IPS-18a (cell line): ENCODE results near the gene ZNF8.
"Not testable (repeated sequence)": the region's sequence is repeated elsewhere in the genome, so short reads cannot be mapped to it uniquely, and the experiment has no call there.

Experiments
- H3K27ac ChIP-seq: one replicate; pipeline ENCODE4 v1.5.1; 2013; ENCODE audit warnings: low read length
- H3K27me3 ChIP-seq: one replicate; pipeline ENCODE4 v1.6.1; 2013; ENCODE audit warnings: mild to moderate bottlenecking, low read length; ENCODE audit not compliant: control insufficient read depth, insufficient read depth
- H3K36me3 ChIP-seq: one replicate; pipeline ENCODE4 v1.6.1; 2013; ENCODE audit warnings: low read depth, low read length; ENCODE audit not compliant: control insufficient read depth
- H3K4me1 ChIP-seq: one replicate; pipeline ENCODE4 v1.6.1; 2013; ENCODE audit warnings: low read depth, low read length; ENCODE audit not compliant: control insufficient read depth
- H3K4me3 ChIP-seq: one replicate; pipeline ENCODE4 v1.5.1; 2013; ENCODE audit warnings: low read length
- H3K9ac ChIP-seq: one replicate; pipeline ENCODE4 v1.6.1; 2013; ENCODE audit warnings: mild to moderate bottlenecking, low read length, moderate library complexity
- H3K9me3 ChIP-seq: one replicate; pipeline ENCODE4 v1.6.1; 2013; ENCODE audit warnings: low read depth, low read length; ENCODE audit not compliant: control insufficient read depth

Gene ZNF8

GRCh38 chr19:58278541-58279041, at the start of gene ZNF8:
TSS of gene ZNF8 (plus strand) at chr19:58278955. CDS start at chr19:58279082, 127 bp downstream.
- Histone ChIP-seq H3K9me3 (no peaks in the 10 kb centered on the region), H3K27ac (peak within 1 kb of the TSS; percentile 89), H3K36me3 (peaks cover 16% of the 10 kb centered on the region)

DNA sequence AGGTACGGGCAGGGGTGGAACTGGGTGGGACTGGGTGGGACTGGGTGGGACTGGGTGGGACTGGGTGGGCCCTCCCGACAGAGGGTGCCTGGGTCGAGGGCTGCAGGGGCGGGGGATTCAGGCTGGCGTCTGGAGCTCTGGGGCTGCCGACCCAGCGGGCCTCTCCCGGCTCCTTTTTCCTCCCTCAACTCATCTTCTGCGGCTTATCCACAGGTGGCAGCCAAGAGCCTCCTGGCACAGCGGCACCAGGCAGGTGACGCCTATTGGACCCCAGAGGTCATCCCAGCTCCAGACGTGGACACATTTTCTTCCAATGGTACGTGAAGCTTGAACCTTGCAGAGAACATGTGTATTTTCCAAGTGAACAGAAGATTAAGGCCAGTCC, 49.5 kb upstream of the ZNF8 start:
- H3K9me3 ChIP-seq, result no peaks in the 10 kb centered on the region
- peak overlapping the region; percentile 84 for H3K4me3 ChIP-seq
- peak overlapping the region; percentile 57 for H3K27ac ChIP-seq
- peaks cover 11% of the 10 kb centered on the region for H3K4me1 ChIP-seq
- H3K36me3 ChIP-seq, result peaks cover 45% of the 10 kb centered on the region
- H3K9ac ChIP-seq, result peak overlapping the region; percentile 84
- H3K27me3 ChIP-seq, result no peaks in the 10 kb centered on the region

More at GRCh38 chr19:58278541-58279041, at the start of gene ZNF8:
- Histone ChIP-seq H3K27me3 (no peaks in the 10 kb centered on the region), H3K4me1 (peaks cover 9% of the 10 kb centered on the region), H3K9ac (peak within 1 kb of the TSS; percentile 96), H3K4me3 (peak within 1 kb of the TSS; percentile 98)

DNA sequence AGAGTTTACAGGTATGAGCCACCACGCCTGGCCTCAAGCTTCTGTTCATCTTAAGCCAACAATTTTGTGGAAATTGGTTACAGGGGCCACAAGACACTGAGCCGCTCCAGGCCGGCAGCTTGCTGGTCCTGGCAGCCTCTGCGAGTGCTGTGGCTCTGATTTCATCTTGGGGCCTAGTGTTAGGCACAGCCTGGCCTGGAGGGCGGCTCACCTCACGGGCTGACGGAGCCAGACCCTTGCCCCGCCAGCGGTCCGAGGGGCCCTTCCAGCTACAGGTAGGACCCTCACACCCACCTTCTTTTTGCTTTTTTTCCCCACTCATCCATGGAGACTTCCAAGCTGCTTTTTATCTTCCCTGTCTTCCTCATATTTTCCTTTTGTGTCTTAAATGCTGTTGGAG, 41.4 kb upstream of the ZNF8 start:
- Histone ChIP-seq H3K9me3 (no peaks in the 10 kb centered on the region), H3K27me3 (no peaks in the 10 kb centered on the region), H3K36me3 (peaks cover 80% of the 10 kb centered on the region), H3K9ac (no peak overlapping the region), H3K27ac (no peak overlapping the region), H3K4me3 (no peak overlapping the region), H3K4me1 (no peaks in the 10 kb centered on the region)

DNA sequence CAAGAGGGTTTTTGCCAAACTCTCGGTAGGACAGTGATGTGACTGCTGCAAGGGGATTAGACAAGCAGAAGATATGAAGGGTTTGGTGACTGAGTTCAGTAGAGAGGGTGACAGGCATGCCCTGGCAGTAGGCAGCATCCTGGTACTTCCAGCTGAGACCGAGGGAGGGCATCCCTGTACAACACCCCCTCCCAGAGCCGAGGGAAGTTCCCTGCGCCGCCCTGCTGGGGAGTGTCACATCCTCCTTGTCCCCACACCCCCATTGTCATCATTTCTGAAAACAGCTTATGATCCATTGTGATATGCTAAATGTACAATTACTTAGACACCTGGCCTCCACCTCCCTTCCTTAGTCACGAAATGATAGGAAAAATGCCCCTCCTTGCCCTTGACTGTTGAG, 35.4 kb upstream of the ZNF8 start:
- H3K9me3 ChIP-seq, result peaks cover 13% of the 10 kb centered on the region
- H3K36me3 ChIP-seq, result peaks cover 87% of the 10 kb centered on the region
- H3K27ac ChIP-seq, result no peak overlapping the region
- no peak overlapping the region for H3K4me3 ChIP-seq
- no peaks in the 10 kb centered on the region for H3K27me3 ChIP-seq
- no peak overlapping the region for H3K9ac ChIP-seq
- no peaks in the 10 kb centered on the region for H3K4me1 ChIP-seq

DNA sequence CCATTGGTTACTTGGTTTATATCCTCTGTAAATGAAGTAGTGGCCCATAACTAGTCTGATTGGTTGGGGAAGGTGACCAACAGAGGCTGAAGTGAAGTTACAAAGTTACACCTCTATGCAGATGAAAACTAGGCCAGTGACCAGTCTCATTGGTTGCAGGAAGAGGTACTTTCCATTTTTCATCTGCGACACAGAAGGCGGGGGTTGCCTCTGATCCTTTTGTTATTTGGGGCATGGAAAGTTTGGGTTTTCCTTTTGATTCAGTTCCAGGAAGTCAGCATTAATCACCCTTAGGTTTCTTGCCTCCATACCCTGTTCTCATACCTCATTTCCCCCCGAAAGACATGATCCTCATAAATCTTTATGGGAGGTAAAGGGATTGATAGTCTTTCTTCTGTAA, 29.9 kb upstream of the ZNF8 start:
- peaks cover 99% of the 10 kb centered on the region for H3K36me3 ChIP-seq
- no peak overlapping the region for H3K4me3 ChIP-seq
- H3K27me3 ChIP-seq, result no peaks in the 10 kb centered on the region
- no peak overlapping the region for H3K27ac ChIP-seq
- H3K4me1 ChIP-seq, result no peaks in the 10 kb centered on the region
- no peak overlapping the region for H3K9ac ChIP-seq
- H3K9me3 ChIP-seq, result peaks cover 68% of the 10 kb centered on the region

DNA sequence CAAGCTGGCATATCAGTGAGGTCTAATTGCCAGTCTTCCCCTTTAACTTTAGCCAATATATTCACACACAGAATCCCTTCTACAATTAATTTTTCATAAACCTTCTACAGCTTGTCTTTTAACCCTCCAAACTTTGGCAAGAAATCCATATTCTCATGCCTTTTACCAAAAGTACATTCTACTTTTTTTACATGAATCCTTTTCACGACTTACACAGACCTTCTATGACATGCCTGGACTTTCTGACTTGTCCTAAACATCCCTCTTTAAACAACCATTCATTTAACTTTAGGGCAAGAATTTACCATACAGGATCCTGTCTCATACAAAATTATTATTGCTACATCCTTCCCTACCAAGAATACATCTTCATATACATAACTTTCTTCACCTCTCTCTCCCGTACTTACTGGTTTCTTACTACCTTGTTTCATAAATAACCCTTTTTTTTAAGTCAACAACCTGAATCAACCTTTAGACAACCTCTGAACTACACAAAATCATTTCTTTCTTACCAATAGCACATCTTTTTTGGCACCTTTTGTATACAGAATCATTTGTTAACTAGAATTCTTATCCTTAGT, 26.6 kb upstream of the ZNF8 start:
- Histone ChIP-seq H3K9me3 (peaks cover 91% of the 10 kb centered on the region), H3K27me3 (no peaks in the 10 kb centered on the region), H3K9ac (no peak overlapping the region), H3K27ac (no peak overlapping the region), H3K4me3 (no peak overlapping the region), H3K4me1 (no peaks in the 10 kb centered on the region), H3K36me3 (peaks cover 93% of the 10 kb centered on the region)

DNA sequence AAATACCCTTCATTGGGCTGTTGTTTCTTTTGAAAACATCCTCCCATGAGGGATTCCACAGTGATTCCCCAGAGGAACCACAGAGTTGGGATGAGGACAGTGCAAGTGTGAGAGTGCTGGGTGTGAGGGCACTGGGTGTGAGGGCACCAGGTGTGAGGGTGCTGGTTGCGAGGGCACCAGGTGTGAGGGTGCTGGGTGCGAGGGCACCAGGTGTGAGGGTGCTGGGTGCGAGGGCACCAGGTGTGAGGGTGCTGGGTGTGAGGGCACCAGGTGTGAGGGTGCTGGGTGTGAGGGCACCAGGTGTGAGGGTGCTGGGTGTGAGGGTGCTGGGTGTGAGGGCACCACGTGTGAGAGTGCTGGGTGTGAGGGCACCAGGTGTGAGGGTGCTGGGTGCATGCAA, 20.5 kb upstream of the ZNF8 start:
- H3K9ac ChIP-seq, H3K4me3 ChIP-seq, H3K4me1 ChIP-seq, H3K27ac ChIP-seq, H3K27me3 ChIP-seq: not testable (repeated sequence)
- Histone ChIP-seq H3K36me3 (peaks cover 91% of the 10 kb centered on the region), H3K9me3 (peaks cover 96% of the 10 kb centered on the region)

DNA sequence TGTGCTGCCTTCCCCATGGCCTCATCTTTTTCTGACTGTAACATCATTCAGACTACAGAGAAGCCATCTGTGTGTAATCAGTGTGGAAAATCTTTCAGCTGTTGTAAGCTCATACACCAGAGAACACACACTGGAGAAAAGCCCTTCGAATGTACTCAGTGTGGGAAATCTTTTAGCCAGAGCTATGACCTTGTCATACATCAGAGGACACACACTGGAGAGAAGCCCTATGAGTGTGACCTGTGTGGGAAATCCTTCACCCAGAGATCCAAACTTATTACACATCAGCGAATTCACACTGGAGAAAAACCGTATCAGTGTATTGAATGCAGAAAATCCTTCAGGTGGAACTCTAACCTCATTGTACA, 17.2 kb upstream of the ZNF8 start:
- Histone ChIP-seq H3K36me3 (peaks cover 63% of the 10 kb centered on the region), H3K27me3 (no peaks in the 10 kb centered on the region), H3K4me3 (no peak overlapping the region), H3K4me1 (no peaks in the 10 kb centered on the region), H3K9ac (no peak overlapping the region), H3K9me3 (peaks cover 93% of the 10 kb centered on the region), H3K27ac (no peak overlapping the region)

DNA sequence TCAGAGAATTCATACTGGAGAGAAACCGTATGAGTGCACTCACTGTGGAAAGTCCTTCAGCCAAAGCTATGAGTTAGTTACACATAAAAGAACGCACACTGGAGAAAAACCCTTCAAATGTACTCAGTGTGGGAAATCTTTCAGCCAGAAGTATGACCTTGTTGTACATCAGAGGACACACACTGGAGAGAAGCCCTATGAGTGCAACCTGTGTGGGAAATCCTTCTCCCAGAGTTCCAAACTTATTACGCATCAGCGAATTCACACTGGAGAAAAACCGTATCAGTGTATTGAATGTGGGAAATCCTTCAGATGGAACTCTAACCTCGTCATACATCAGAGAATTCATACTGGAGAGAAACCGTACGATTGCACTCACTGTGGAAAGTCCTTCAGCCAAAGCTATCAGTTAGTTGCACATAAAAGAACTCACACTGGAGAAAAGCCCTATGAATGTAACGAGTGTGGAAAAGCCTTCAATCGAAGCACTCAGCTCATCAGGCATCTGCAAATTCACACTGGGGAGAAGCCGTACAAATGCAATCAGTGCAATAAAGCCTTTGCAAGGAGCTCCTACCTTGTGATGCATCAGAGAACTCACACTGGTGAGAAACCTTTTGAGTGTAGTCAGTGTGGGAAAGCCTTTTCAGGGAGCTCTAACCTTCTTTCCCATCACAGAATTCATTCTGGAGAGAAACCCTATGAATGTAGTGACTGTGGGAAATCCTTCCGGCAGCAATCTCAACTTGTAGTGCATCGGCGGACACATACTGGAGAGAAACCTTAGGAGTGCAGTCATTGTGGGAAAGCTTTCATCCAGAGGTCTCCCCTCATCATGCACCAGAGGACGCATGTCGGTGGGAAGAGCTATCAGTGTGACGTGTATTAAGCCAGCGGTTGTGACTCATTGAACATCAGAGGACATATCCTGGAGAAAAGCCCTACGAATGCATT, 16.5 kb upstream of the ZNF8 start:
- H3K27me3 ChIP-seq, result no peaks in the 10 kb centered on the region
- peaks cover 94% of the 10 kb centered on the region for H3K9me3 ChIP-seq
- H3K36me3 ChIP-seq, result peaks cover 60% of the 10 kb centered on the region
- no peak overlapping the region for H3K9ac ChIP-seq
- no peaks in the 10 kb centered on the region for H3K4me1 ChIP-seq
- peak overlapping the region; percentile 8 for H3K4me3 ChIP-seq
- H3K27ac ChIP-seq, result no peak overlapping the region

DNA sequence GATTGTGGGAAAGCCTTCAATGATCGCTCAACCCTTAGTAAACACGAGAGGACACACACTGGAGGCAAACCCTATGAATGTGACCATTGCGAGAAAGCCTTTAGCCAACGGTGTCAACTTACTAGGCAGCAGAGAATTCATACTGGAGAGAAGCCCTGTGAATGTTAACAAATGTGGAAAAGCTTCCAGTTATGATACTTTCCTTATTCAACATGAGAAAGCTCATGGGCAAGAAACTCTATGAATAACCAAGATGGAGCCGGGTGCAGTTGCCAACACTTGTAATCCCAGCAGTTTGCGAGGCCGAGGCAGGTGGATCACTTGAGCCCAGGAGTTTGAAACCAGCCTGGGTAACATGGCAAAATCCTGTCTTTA, 15.8 kb upstream of the ZNF8 start:
- no peak overlapping the region for H3K9ac ChIP-seq
- no peaks in the 10 kb centered on the region for H3K4me1 ChIP-seq
- peaks cover 53% of the 10 kb centered on the region for H3K36me3 ChIP-seq
- H3K9me3 ChIP-seq, result peaks cover 88% of the 10 kb centered on the region
- no peaks in the 10 kb centered on the region for H3K27me3 ChIP-seq
- H3K4me3 ChIP-seq, result peak overlapping the region; percentile 31
- no peak overlapping the region for H3K27ac ChIP-seq

DNA sequence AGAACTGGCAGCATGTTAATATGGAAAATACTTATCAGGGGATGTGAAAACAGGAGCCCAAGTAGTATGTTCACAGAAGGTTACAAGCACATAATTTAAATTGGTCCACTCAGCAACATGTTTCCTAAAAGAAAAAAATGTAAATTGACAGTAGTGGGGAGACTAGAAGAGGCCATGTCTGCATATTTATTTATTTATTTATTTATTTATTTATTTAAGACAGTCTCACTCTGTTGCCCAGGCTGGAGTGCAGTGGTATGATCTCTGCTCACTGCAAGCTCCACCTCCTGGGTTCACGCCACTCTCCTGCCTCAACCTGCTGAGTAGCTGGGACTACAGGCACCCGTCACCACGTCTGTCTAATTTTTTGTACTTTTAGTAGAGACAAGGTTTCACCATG, 13.7 kb upstream of the ZNF8 start:
- Histone ChIP-seq H3K4me3 (no peak overlapping the region), H3K27ac (no peak overlapping the region), H3K4me1 (no peaks in the 10 kb centered on the region), H3K36me3 (peaks cover 32% of the 10 kb centered on the region), H3K9ac (no peak overlapping the region), H3K9me3 (peaks cover 74% of the 10 kb centered on the region), H3K27me3 (no peaks in the 10 kb centered on the region)
